Measurements from ENCODE around the gene PEX14.

PEX14 gene

GRCh38 chr1:10648689-10649516 is 174.2 kb downstream of the PEX14 start:
- TF ChIP-seq POLR2A (IDR thresholded peaks at IDR 0.05; ENCODE audit: low read depth, low read length) = no peak
- no peak for DNase-seq (ENCODE audit: insufficient read length, low spot score)
- FAIRE-seq = no peak

GRCh38 chr1:10649517-10650201 is 174.9 kb downstream of the PEX14 start:
- DNase-seq (ENCODE audit: insufficient read length, low spot score) (no peak), FAIRE-seq (no peak)
- no peak for TF ChIP-seq POLR2A (IDR thresholded peaks at IDR 0.05; ENCODE audit: low read depth, low read length)

GRCh38 chr1:10650556-10651388 is 176.0 kb downstream of the PEX14 start:
- FAIRE-seq (no peak), DNase-seq (ENCODE audit: insufficient read length, low spot score) (no peak)
- TF ChIP-seq POLR2A (IDR thresholded peaks at IDR 0.05; ENCODE audit: low read depth, low read length) = no peak

- no peak for FAIRE-seq
- TF ChIP-seq POLR2A (IDR thresholded peaks at IDR 0.05; ENCODE audit: low read depth, low read length) = no peak
- DNase-seq (ENCODE audit: insufficient read length, low spot score) = no peak
Observed at GRCh38 chr1:10651389-10651766, 176.6 kb downstream of the PEX14 start.

GRCh38 chr1:10651793-10652192 is 177.0 kb downstream of the PEX14 start:
- FAIRE-seq (no peak), DNase-seq (ENCODE audit: insufficient read length, low spot score) (no peak)
- no peak for TF ChIP-seq POLR2A (IDR thresholded peaks at IDR 0.05; ENCODE audit: low read depth, low read length)

GRCh38 chr1:10652626-10653025 is 177.9 kb downstream of the PEX14 start:
- FAIRE-seq (no peak), DNase-seq (ENCODE audit: insufficient read length, low spot score) (no peak)
- TF ChIP-seq POLR2A (IDR thresholded peaks at IDR 0.05; ENCODE audit: low read depth, low read length) = no peak

- DNase-seq (ENCODE audit: insufficient read length, low spot score) (no peak), FAIRE-seq (no peak)
- TF ChIP-seq POLR2A (IDR thresholded peaks at IDR 0.05; ENCODE audit: low read depth, low read length) = no peak
Observed at GRCh38 chr1:10653370-10654125, 178.8 kb downstream of the PEX14 start.

- FAIRE-seq (no peak), DNase-seq (ENCODE audit: insufficient read length, low spot score) (no peak)
- no peak for TF ChIP-seq POLR2A (IDR thresholded peaks at IDR 0.05; ENCODE audit: low read depth, low read length)
Observed at GRCh38 chr1:10655002-10655401, 180.3 kb downstream of the PEX14 start.

- DNase-seq (ENCODE audit: insufficient read length, low spot score) (no peak), FAIRE-seq (no peak)
- no peak for TF ChIP-seq POLR2A (IDR thresholded peaks at IDR 0.05; ENCODE audit: low read depth, low read length)
Observed at GRCh38 chr1:10656431-10656830, 181.7 kb downstream of the PEX14 start.

- FAIRE-seq (no peak), DNase-seq (ENCODE audit: insufficient read length, low spot score) (no peak)
- TF ChIP-seq POLR2A (IDR thresholded peaks at IDR 0.05; ENCODE audit: low read depth, low read length) = no peak
Observed at GRCh38 chr1:10657088-10657847, 182.5 kb downstream of the PEX14 start.

- DNase-seq (ENCODE audit: insufficient read length, low spot score) (no peak), FAIRE-seq (no peak)
- no peak for TF ChIP-seq POLR2A (IDR thresholded peaks at IDR 0.05; ENCODE audit: low read depth, low read length)
Observed at GRCh38 chr1:10658396-10659066, 183.8 kb downstream of the PEX14 start.

GRCh38 chr1:10659218-10659617 is 184.5 kb downstream of the PEX14 start:
- DNase-seq (ENCODE audit: insufficient read length, low spot score) (no peak), FAIRE-seq (no peak)
- TF ChIP-seq POLR2A (IDR thresholded peaks at IDR 0.05; ENCODE audit: low read depth, low read length) = no peak

Measured in H54 (cell line).